Thymus (tissue), 11 donors: Measurements from ENCODE around the gene ALG14. TPM values are rescaled to one million over a fixed set of nuclear protein-coding genes. Genes with fewer than 3 reads are reported as not detected.
"Not testable (repeated sequence)": the region's sequence is repeated elsewhere in the genome, so short reads cannot be mapped to it uniquely, and the experiment has no call there.

Source experiments
- DNase-seq, 9 donors: peaks; one replicate each; pipeline ENCODE4 v3.0.0-alpha.2; 2013; ENCODE audit warnings: low spot score in 9 of 9, low read depth in 6 of 9, missing footprints in 1 of 9
- H3K27ac ChIP-seq, 2 donors: one replicate each; pipeline ENCODE4 v1.5.1; 2013; ENCODE audit warnings: control low read depth in 1 of 2, low read depth in 1 of 2, low read length in 1 of 2, mild to moderate bottlenecking in 1 of 2, moderate library complexity in 1 of 2
- H3K27me3 ChIP-seq, 2 donors: one replicate each; pipeline ENCODE4 v1.5.1; 2013; ENCODE audit warnings: low read length in 1 of 2; ENCODE audit not compliant: control insufficient read depth in 2 of 2, insufficient read depth in 1 of 2
- H3K36me3 ChIP-seq, 2 donors: one replicate each; pipeline ENCODE4 v1.5.1; 2013; ENCODE audit warnings: low read length in 1 of 2, mild to moderate bottlenecking in 1 of 2, moderate library complexity in 1 of 2; ENCODE audit not compliant: control insufficient read depth in 2 of 2, insufficient read depth in 2 of 2
- H3K4me1 ChIP-seq, 2 donors: one replicate each; pipeline ENCODE4 v1.5.1; 2013; ENCODE audit warnings: low read length in 2 of 2; ENCODE audit not compliant: control insufficient read depth in 2 of 2, insufficient read depth in 2 of 2
- H3K4me3 ChIP-seq, 2 donors: one replicate each; pipeline ENCODE4 v1.5.1; 2013; ENCODE audit warnings: low read length in 2 of 2, control low read depth in 1 of 2, mild to moderate bottlenecking in 1 of 2
- H3K9me3 ChIP-seq, 2 donors: one replicate each; pipeline ENCODE4 v1.5.1; 2013; ENCODE audit warnings: low read length in 1 of 2, mild to moderate bottlenecking in 1 of 2; ENCODE audit not compliant: control insufficient read depth in 2 of 2, insufficient read depth in 1 of 2
- WGBS: extraction: QIAGEN DNeasy Blood & Tissue Kit; methylation state at CpG from one replicate; pipeline ENCODE4 v1.1.7; 2013; 5-methylcytosine and 5-hydroxymethylcytosine counted together
- polyA plus RNA-seq: library from polyadenylated mRNA; stranded (reverse); fragments of 200-250 nt; gene quantifications from one replicate; pipeline ENCODE4 v1.2.3, GENCODE V29; 2013
- total RNA-seq: library from RNA; stranded (reverse); fragments of 120-200 nt; gene quantifications from one replicate; pipeline ENCODE4 v1.2.4, GENCODE V29; 2013
- donor health status: healthy.

The ALG14 gene
- total and polyA plus RNA-seq, 2 donors, result 1.3 to 4.3 TPM

DNA sequence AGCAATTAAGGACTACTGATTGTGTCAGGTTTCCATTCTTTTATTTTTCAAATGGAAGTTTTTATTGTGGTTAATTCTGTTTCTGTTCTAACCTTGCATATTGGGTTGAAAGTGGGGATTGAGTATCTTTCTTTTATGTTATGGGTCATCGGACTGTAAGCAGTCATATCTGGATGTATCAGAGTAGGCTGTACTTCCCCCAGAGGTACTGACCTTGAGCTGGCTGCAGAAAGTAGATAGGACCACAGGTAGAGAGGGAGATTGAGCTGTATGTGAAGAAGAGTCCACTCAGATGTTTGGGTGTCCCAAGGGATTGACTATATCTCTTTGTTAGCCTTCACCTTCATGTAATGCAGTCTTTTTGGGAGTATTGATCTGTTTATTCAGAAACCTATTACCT is 20.5 kb upstream of the ALG14 start:
- 95% methylated on average over 1 of the region's 1 CpG for WGBS
- Histone ChIP-seq H3K4me3 (no peak overlapping the region), H3K4me1 (no peaks in the 10 kb centered on the region), H3K36me3 (no peaks in the 10 kb centered on the region), H3K27me3 (peaks cover 0 to 2% of the 10 kb centered on the region in 2 donors), H3K27ac (no peak overlapping the region), H3K9me3 (peaks cover 1 to 8% of the 10 kb centered on the region in 2 donors)
- no peak for DNase-seq

DNA sequence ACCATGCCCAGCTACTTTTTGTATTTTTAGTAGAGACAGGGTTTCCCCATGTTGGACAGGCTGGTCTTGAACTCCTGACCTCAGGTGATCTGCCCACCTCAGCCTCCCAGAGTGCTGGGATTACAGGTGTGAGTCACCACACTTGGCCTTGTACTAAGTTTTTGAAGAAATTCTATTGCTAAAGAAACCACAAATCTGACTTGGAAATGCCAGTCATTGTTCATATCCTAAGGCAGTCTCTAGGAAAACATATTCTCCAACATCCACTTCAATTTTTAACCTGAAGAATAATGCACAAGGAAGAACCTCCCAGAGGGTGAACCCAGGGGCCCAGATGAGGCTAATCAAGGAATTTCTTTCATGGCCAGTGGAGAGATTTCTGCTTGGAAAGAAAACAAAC is 20.1 kb upstream of the ALG14 start:
- H3K27ac ChIP-seq, H3K4me1 ChIP-seq, DNase-seq, H3K4me3 ChIP-seq, H3K27me3 ChIP-seq, H3K9me3 ChIP-seq, H3K36me3 ChIP-seq: not testable (repeated sequence)

DNA sequence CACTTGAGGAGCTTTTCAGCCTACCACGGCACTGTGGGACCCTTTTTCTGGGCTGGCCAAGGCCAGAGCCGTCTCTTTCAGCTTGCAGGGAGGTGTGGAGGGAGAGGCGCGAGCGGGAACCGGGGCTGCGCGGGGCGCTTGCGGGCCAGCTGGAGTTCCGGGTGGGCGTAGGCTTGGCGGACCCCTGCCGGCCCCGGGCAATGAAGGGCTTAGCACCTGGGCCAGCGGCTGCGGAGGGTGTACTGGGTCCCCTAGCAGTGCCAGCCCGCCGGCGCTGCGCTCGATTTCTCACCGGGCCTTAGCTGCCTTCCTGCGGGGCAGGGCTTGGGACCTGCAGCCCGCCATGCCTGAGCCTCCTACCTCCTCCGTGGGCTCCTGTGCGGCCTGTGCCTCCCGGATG is 18.5 kb upstream of the ALG14 start:
- H3K4me1 ChIP-seq, H3K27ac ChIP-seq, DNase-seq: not testable (repeated sequence)

DNA sequence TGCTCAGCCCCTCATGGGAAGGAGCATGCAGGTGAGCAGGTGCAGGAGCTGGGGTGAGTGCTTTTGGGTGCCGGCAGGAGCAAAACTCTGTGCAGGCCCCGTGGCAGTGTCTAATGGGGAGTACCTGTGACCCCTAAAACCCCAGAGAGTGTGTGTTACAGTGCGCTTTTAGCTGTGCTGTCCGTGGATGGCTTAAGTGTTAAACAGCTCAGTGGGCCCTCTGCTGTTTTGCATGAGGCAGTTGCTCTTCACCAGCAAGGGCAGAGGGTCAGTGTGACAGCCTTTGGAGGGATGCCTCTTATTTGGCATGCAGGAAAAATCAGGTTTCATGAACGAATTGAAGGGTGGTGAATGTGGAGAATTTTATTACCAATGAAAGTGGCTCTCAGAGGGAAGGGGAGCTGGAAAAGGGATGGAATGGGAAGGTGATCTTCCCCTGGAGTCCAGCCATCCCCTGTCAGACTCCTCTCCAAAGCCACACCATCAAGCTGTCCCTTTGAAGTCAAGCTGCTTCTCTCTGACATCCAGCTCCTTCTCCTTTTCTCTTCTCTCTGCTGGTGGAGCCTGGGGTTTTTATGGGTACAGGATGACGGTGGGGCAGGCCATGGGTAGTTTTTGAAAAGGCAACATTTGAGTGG is 17.0 kb upstream of the ALG14 start:
- Histone ChIP-seq H3K4me1 (no peaks in the 10 kb centered on the region), H3K4me3 (no peak overlapping the region), H3K9me3 (peaks cover 1 to 8% of the 10 kb centered on the region in 2 donors), H3K27ac (no peak overlapping the region), H3K27me3 (peaks cover 0 to 2% of the 10 kb centered on the region in 2 donors), H3K36me3 (no peaks in the 10 kb centered on the region)
- 92% methylated on average over 6 of the region's 6 CpGs for WGBS
- no peak for DNase-seq

More for the DNA sequence above, 18.5 kb upstream of the ALG14 start:
- H3K9me3 ChIP-seq, H3K36me3 ChIP-seq, H3K4me3 ChIP-seq, H3K27me3 ChIP-seq: not testable (repeated sequence)
- WGBS, result 74% methylated on average over 28 of the region's 28 CpGs

DNA sequence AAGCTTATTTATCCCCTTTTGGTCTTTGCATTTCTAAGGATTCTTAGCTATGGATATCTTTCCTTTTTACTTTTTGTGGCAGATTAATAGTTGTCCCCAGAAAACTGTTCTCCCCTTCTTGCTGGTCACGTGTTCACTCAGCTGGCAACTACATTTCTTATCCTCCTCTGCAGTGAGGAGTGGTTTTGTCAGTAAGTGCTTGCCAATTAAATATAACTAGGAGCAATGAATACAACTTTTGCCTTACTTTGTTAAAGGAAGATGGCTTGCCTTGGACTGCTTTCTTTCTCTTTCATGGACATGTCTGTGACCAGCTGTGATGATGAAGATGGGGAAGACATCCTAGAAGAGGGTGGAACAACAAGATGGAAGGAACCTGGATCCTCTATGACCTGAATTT is 15.6 kb upstream of the ALG14 start:
- Histone ChIP-seq H3K27me3 (peaks cover 0 to 2% of the 10 kb centered on the region in 2 donors), H3K9me3 (peaks cover 1 to 8% of the 10 kb centered on the region in 2 donors), H3K27ac (no peak overlapping the region), H3K36me3 (no peaks in the 10 kb centered on the region), H3K4me3 (no peak overlapping the region), H3K4me1 (no peaks in the 10 kb centered on the region)
- DNase-seq, result no peak
- WGBS, result 90% methylated on average over 1 of the region's 1 CpG

DNA sequence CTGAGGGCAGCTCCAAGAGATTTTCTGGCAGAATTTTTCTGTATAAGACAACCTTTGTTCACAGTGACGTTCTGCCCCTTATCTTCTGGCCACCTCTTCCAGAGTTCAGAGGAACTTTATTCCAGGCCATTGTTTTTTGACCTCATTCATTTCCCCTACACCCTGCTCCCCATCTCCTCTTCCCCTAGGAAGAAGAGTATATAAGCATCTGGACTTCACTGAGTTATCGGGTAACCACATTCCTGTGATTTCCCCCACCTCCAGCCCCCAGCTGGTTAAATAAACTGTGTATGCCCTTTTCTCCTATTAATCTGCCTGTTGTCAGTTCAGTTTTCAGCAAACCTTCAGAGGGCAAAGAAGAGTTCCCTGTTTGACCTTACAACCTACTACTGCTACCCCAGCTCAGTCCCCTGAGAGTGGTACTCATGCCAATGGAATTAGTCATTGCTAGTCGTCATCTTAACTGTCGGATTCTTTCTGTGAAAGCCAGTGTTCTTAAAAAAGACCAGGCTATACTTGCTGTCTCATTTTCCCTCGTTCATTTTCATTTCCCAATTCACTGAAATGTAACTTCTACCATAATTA is 14.3 kb upstream of the ALG14 start:
- H3K27me3 ChIP-seq, result peaks cover 0 to 2% of the 10 kb centered on the region in 2 donors
- H3K4me1 ChIP-seq, result no peaks in the 10 kb centered on the region
- no peak for DNase-seq
- no peak overlapping the region for H3K4me3 ChIP-seq
- WGBS, result 77% methylated on average over 5 of the region's 5 CpGs
- H3K27ac ChIP-seq, result no peak overlapping the region
- peaks cover 1 to 8% of the 10 kb centered on the region in 2 donors for H3K9me3 ChIP-seq
- no peaks in the 10 kb centered on the region for H3K36me3 ChIP-seq

DNA sequence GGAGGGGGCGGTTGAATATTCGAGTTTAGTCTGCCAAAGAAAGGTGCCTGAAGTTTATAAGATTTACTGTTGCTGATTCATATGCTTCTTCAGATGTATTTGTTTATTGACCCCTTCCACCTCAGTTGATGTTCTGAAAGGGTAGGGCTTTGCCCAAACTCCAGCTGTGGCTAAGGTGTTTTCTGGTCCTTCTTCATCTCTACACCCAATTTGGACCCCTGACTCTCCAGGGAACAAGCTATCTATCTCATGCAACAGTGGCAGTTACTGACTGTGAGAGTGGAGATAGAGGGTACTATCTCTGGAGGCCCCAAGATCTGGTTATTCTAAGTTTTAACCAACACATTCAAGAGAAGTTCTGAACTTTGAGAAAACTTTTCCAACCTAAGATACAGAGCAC is 12.6 kb upstream of the ALG14 start:
- Histone ChIP-seq H3K27me3 (peaks cover 0 to 7% of the 10 kb centered on the region in 2 donors), H3K4me1 (no peaks in the 10 kb centered on the region), H3K4me3 (no peak overlapping the region), H3K36me3 (no peaks in the 10 kb centered on the region), H3K27ac (no peak overlapping the region), H3K9me3 (peaks cover 1 to 8% of the 10 kb centered on the region in 2 donors)
- DNase-seq, result no peak
- WGBS, result 76% methylated on average over 2 of the region's 2 CpGs

DNA sequence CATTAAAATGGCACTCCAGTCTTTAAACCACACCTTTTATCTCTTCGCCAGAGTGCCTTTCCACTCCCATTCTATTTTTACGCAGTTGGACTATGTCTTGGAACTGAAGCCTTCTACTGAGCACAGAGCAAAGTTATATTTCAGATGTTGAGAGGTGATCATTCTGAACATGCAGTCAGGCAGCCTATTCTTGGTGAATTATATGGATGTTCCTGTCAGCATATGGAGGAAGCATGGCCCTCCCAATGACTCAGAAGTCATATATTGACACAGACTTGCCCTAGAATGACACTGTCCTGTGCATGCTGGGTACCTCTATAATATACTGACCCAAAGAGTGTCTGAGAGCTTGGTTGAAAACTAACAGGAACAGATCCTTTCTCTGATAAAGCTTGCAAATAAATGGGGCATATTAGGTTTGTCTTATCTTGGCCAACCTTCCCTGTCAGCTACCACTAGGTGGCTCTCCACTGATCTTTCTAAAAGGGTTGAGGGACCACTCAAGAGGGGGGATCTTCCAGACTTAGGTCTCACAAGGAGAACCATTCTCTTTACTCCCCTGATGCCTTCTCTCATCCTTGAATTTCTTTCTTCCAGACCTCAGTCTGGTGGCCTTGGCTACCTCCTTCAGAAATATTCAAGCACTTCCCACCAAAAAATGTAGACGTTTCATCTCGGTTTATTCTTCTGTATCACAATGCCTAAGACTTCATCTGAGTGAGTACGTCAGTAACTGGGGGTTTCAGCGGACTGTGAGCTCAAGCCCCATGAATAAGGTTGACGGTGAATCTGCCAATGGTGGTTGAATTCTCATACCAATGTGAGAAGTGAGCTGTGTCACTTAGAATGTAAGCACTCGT is 11.8 kb upstream of the ALG14 start:
- peak in 7 of 9 donors; percentile 10 to 54 (median 20) for DNase-seq
- Histone ChIP-seq H3K9me3 (peaks cover under 1 to 1% of the 10 kb centered on the region in 2 donors), H3K27me3 (peaks cover under 1 to 8% of the 10 kb centered on the region in 2 donors), H3K36me3 (no peaks in the 10 kb centered on the region), H3K27ac (no peak overlapping the region), H3K4me1 (no peaks in the 10 kb centered on the region), H3K4me3 (no peak overlapping the region)
- WGBS, result 73% methylated on average over 8 of the region's 8 CpGs

DNA sequence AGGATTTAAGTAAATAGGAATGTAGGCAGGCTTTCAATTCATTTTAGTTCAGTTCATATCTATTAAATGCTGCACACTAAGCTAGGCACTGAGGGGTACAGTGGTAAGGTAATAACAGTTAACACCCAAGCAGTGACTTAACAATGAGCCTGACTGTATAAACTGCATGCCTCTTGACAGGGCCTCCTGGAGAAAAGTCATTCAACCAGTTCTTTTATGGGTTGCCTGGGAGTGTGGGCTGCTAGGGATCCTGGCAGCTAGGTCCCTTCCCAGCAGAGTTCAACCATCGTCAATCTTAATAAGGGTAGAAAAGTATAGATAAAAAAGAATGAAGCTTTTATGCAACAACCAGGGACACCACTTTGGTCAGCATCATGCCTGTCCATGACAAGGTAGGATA is 8.1 kb upstream of the ALG14 start:
- WGBS, result 95% methylated on average over 1 of the region's 1 CpG

More for the DNA sequence above, 8.1 kb upstream of the ALG14 start:
- no peak overlapping the region for H3K27ac ChIP-seq
- peaks cover 3 to 8% of the 10 kb centered on the region in 2 donors for H3K27me3 ChIP-seq
- no peaks in the 10 kb centered on the region for H3K9me3 ChIP-seq
- no peaks in the 10 kb centered on the region for H3K36me3 ChIP-seq
- no peaks in the 10 kb centered on the region for H3K4me1 ChIP-seq
- no peak overlapping the region for H3K4me3 ChIP-seq
- DNase-seq, result no peak
